WTC11 (cell line): ENCODE measurements around the gene CTDSPL. TPM values are rescaled to one million over a fixed set of nuclear protein-coding genes. Genes with fewer than 3 reads are reported as not detected.

Source experiments
- ATAC-seq: fragments of 200-7000 bp; cut with Tn5 transposase; 2 replicates; pipeline ENCODE4 v1.10.0; 2021; ENCODE audit warnings: mild to moderate bottlenecking, moderate library complexity
- CTCF ChIA-PET: fragments of 300-600 bp; sonication (Branson Sonifier 250); formaldehyde crosslinking; loops from one replicate; lab custom pipeline; 2021; ENCODE audit warnings: antibody characterized with exemption; lab: Charles Lee
- POLR2A ChIA-PET: fragments of 350-600 bp; sonication (Branson Sonifier 250); formaldehyde crosslinking; loops from one replicate; lab custom pipeline; 2021; ENCODE audit warnings: antibody characterized with exemption; lab: Charles Lee
- DNase-seq: peaks from one replicate; pipeline ENCODE4 v3.0.0; 2021; ENCODE audit warnings: low spot score
- H3K27ac Mint-ChIP-seq: 2 replicates; pipeline ENCODE4 v1.8.0; 2021; ENCODE audit warnings: mixed read lengths
- H3K27me3 Mint-ChIP-seq: 2 replicates; pipeline ENCODE4 v1.8.0; 2021; ENCODE audit warnings: low read depth, mild to moderate bottlenecking, moderate library complexity, mixed read lengths
- H3K36me3 Mint-ChIP-seq: 2 replicates; pipeline ENCODE4 v1.8.0; 2021; ENCODE audit warnings: mixed read lengths
- H3K4me1 Mint-ChIP-seq: 2 replicates; pipeline ENCODE4 v1.8.0; 2022; ENCODE audit warnings: mixed read lengths
- H3K4me3 Mint-ChIP-seq: 2 replicates; pipeline ENCODE4 v1.8.0; 2021; ENCODE audit warnings: mild to moderate bottlenecking, moderate library complexity, mixed read lengths
- H3K9me3 Mint-ChIP-seq: 2 replicates; pipeline ENCODE4 v1.8.0; 2021; ENCODE audit warnings: mixed read lengths
- FOXP1 ChIP-seq: sonication (generic); formaldehyde crosslinking; IDR thresholded peaks from 2 replicates; pipeline ENCODE4 v1.8.0; 2022; ENCODE audit warnings: missing genetic modification reagents, mild to moderate bottlenecking, moderate library complexity, borderline replicate concordance
- GABPB1 ChIP-seq: sonication (generic); formaldehyde crosslinking; IDR thresholded peaks from 2 replicates; pipeline ENCODE4 v1.8.1; 2023; ENCODE audit warnings: mild to moderate bottlenecking, missing genetic modification reagents
- GRHL2 ChIP-seq: fragments of 250-450 bp; sonication (Bioruptor Pico); IDR thresholded peaks from 2 replicates; pipeline ENCODE4 v1.8.0; 2022; ENCODE audit warnings: mild to moderate bottlenecking, moderate library complexity; ENCODE audit not compliant: insufficient replicate concordance, severe bottlenecking
- JAZF1 ChIP-seq: fragments of 250-450 bp; sonication (Bioruptor Pico); IDR thresholded peaks from 2 replicates; pipeline ENCODE4 v1.9.0; 2021; ENCODE audit warnings: moderate library complexity, mild to moderate bottlenecking, inconsistent platforms
- NFATC4 ChIP-seq: fragments of 250-450 bp; sonication (Bioruptor Pico); IDR thresholded peaks from 2 replicates; pipeline ENCODE4 v1.9.0; 2021; ENCODE audit warnings: mild to moderate bottlenecking
- TEAD4 ChIP-seq: sonication (generic); formaldehyde crosslinking; IDR thresholded peaks from 2 replicates; pipeline ENCODE4 v1.8.0; 2022; ENCODE audit warnings: mild to moderate bottlenecking, missing genetic modification reagents
- ZNF138 ChIP-seq: sonication (generic); formaldehyde crosslinking; conservative IDR thresholded peaks from 2 replicates; pipeline ENCODE4 v1.8.1; 2022; ENCODE audit warnings: mild to moderate bottlenecking, moderate library complexity, missing genetic modification reagents
- ZNF317 ChIP-seq: sonication (generic); formaldehyde crosslinking; IDR thresholded peaks from 2 replicates; pipeline ENCODE4 v1.8.1; 2023; ENCODE audit warnings: low read depth, mild to moderate bottlenecking, moderate library complexity, missing genetic modification reagents, borderline replicate concordance
- ZNF423 ChIP-seq: fragments of 250-450 bp; sonication (Bioruptor Pico); IDR thresholded peaks from 2 replicates; pipeline ENCODE4 v2.1.2; 2022; ENCODE audit warnings: mild to moderate bottlenecking, moderate library complexity
- ZNF671 ChIP-seq: fragments of 250-450 bp; sonication (Bioruptor Pico); IDR thresholded peaks from 2 replicates; pipeline ENCODE4 v1.8.0; 2021; ENCODE audit warnings: mild to moderate bottlenecking
- total RNA-seq: library from RNA; stranded (reverse); gene quantifications from 3 replicates; pipeline ENCODE4 v1.2.3, GENCODE V29; 2021
- TF ChIP-seq, protein P1 (sequence below): fragments of 250-450 bp; sonication (Bioruptor Pico); conservative IDR thresholded peaks from 2 replicates; pipeline ENCODE4 v1.9.0; 2021; ENCODE audit warnings: mild to moderate bottlenecking
- TF ChIP-seq, protein P2 (sequence below): fragments of 250-450 bp; sonication (Bioruptor Pico); IDR thresholded peaks from 2 replicates; pipeline ENCODE4 v1.9.0; 2021; ENCODE audit warnings: mild to moderate bottlenecking, borderline replicate concordance
- TF ChIP-seq, protein P3 (sequence below): sonication (generic); formaldehyde crosslinking; IDR thresholded peaks from 2 replicates; pipeline ENCODE4 v1.8.1; 2023; ENCODE audit warnings: mild to moderate bottlenecking, missing genetic modification reagents
- TF ChIP-seq, protein P4 (sequence below): fragments of 250-450 bp; sonication (Bioruptor Pico); IDR thresholded peaks from 2 replicates; pipeline ENCODE4 v1.9.0; 2021; ENCODE audit warnings: mild to moderate bottlenecking
- TF ChIP-seq, protein P5 (sequence below): sonication (generic); formaldehyde crosslinking; IDR thresholded peaks from 2 replicates; pipeline ENCODE4 v1.8.0; 2022; ENCODE audit warnings: mild to moderate bottlenecking, missing genetic modification reagents

The CTDSPL gene
- total RNA-seq, 1 experiment from 2014 or later: 41.2 TPM

DNA sequence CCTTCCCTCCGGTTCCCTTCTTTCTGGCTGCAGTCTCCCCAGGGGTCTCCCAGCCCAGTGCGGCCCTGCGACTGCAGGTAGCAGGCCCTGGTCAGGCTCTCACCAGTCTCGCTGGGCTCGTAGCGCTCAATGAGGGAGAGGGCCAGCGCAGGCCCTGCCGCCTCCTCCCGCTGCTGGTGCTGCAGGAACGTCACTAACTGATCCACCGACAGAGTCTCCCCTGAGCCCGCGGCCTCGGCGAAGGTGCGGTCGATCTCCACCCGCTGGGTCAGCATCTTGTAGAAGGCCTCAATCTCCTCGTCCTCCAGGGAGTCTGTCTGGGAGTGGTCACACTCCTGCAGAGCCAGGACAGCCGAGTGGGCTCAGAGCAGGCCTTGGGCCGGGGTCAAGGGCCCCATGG, 149.4 kb downstream of the CTDSPL start:
- no peaks in the 10 kb centered on the region for H3K4me1 Mint-ChIP-seq
- ChIA-PET POLR2A (no interaction called here), CTCF (interaction anchor here (0.7 to 1.9 kb wide), 4 partner anchors 9 to 44 kb away, joined by 3 to 8 read pairs (median 5); no protein-coding TSS in a partner anchor)
- H3K36me3 Mint-ChIP-seq: peaks cover 31% of the 10 kb centered on the region
- no peak overlapping the region for H3K27ac Mint-ChIP-seq
- TF ChIP-seq ZNF317 (CRISPR knock-in tag) (no peak), ZNF671 (CRISPR knock-in tag) (no peak), TEAD4 (no peak), ZNF423 (no peak), FOXP1 (no peak), GABPB1 (no peak)
- TF ChIP-seq, protein P1, sequence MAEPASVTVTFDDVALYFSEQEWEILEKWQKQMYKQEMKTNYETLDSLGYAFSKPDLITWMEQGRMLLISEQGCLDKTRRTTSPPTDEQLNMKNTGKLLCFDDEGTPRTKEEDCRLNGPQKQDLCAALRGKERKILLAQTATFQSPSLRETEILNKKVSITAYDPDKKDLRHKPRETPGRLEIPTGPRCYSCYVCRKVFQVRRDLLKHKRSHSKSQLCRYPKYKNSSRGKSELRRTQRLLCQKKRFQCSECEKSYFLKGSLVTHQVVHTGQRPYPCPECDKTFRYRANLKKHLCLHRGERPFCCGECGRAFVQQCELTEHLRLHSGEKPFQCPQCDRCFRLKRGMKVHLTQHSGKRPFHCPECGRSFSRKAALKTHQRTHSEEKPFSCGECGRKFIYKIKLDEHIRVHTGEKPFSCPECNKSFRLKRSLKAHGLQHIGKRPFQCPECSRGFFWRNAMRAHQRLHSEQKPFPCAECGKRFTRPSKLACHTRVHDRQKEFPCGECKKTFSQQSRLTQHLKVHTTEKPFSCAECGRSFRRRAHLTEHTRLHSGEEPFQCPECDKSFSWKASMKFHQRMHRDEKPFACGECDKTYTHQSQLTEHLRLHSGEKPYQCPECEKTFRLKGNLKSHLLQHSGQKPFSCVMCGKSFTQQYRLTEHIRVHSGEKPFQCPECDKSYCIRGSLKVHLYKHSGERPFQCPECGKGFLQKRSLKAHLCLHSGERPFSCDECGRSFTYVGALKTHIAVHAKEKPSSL (CRISPR knock-in tag): no peak
- TF ChIP-seq, protein P2, sequence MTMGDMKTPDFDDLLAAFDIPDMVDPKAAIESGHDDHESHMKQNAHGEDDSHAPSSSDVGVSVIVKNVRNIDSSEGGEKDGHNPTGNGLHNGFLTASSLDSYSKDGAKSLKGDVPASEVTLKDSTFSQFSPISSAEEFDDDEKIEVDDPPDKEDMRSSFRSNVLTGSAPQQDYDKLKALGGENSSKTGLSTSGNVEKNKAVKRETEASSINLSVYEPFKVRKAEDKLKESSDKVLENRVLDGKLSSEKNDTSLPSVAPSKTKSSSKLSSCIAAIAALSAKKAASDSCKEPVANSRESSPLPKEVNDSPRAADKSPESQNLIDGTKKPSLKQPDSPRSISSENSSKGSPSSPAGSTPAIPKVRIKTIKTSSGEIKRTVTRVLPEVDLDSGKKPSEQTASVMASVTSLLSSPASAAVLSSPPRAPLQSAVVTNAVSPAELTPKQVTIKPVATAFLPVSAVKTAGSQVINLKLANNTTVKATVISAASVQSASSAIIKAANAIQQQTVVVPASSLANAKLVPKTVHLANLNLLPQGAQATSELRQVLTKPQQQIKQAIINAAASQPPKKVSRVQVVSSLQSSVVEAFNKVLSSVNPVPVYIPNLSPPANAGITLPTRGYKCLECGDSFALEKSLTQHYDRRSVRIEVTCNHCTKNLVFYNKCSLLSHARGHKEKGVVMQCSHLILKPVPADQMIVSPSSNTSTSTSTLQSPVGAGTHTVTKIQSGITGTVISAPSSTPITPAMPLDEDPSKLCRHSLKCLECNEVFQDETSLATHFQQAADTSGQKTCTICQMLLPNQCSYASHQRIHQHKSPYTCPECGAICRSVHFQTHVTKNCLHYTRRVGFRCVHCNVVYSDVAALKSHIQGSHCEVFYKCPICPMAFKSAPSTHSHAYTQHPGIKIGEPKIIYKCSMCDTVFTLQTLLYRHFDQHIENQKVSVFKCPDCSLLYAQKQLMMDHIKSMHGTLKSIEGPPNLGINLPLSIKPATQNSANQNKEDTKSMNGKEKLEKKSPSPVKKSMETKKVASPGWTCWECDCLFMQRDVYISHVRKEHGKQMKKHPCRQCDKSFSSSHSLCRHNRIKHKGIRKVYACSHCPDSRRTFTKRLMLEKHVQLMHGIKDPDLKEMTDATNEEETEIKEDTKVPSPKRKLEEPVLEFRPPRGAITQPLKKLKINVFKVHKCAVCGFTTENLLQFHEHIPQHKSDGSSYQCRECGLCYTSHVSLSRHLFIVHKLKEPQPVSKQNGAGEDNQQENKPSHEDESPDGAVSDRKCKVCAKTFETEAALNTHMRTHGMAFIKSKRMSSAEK (CRISPR knock-in tag): no peak
- TF ChIP-seq, protein P3, sequence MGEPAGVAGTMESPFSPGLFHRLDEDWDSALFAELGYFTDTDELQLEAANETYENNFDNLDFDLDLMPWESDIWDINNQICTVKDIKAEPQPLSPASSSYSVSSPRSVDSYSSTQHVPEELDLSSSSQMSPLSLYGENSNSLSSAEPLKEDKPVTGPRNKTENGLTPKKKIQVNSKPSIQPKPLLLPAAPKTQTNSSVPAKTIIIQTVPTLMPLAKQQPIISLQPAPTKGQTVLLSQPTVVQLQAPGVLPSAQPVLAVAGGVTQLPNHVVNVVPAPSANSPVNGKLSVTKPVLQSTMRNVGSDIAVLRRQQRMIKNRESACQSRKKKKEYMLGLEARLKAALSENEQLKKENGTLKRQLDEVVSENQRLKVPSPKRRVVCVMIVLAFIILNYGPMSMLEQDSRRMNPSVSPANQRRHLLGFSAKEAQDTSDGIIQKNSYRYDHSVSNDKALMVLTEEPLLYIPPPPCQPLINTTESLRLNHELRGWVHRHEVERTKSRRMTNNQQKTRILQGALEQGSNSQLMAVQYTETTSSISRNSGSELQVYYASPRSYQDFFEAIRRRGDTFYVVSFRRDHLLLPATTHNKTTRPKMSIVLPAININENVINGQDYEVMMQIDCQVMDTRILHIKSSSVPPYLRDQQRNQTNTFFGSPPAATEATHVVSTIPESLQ (CRISPR knock-in tag): no peak
- TF ChIP-seq, protein P4, sequence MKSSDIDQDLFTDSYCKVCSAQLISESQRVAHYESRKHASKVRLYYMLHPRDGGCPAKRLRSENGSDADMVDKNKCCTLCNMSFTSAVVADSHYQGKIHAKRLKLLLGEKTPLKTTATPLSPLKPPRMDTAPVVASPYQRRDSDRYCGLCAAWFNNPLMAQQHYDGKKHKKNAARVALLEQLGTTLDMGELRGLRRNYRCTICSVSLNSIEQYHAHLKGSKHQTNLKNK (CRISPR knock-in tag): no peak
- ATAC-seq (no peak), DNase-seq (no peak)
- H3K9me3 Mint-ChIP-seq: 0 out of 2 replicates have a peak, but pooled peaks cover 2% of the 10 kb centered on the region
- no peak overlapping the region for H3K4me3 Mint-ChIP-seq
- no peaks in the 10 kb centered on the region for H3K27me3 Mint-ChIP-seq

DNA sequence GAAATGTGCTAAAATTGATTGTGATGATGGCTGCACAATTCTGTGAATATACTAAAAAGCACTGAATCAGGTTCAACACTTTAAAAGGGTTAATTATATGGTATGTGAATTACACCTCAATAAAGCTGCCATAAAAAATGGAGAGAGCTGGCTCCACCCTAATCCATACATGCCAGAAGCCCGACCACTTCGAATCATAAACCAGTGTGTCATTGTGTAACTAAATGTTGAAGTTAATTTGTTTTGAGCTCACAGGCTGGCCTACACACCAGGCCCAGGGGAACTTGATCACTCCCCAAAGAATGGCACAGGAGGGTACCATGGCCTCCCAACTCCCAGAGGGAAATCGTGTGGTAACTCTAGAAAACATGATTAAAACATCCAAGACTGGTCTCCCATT, 153.8 kb downstream of the CTDSPL start:
- no peaks in the 10 kb centered on the region for H3K27me3 Mint-ChIP-seq
- DNase-seq: no peak
- TF ChIP-seq JAZF1 (CRISPR knock-in tag): no peak
- TF ChIP-seq, protein P5, sequence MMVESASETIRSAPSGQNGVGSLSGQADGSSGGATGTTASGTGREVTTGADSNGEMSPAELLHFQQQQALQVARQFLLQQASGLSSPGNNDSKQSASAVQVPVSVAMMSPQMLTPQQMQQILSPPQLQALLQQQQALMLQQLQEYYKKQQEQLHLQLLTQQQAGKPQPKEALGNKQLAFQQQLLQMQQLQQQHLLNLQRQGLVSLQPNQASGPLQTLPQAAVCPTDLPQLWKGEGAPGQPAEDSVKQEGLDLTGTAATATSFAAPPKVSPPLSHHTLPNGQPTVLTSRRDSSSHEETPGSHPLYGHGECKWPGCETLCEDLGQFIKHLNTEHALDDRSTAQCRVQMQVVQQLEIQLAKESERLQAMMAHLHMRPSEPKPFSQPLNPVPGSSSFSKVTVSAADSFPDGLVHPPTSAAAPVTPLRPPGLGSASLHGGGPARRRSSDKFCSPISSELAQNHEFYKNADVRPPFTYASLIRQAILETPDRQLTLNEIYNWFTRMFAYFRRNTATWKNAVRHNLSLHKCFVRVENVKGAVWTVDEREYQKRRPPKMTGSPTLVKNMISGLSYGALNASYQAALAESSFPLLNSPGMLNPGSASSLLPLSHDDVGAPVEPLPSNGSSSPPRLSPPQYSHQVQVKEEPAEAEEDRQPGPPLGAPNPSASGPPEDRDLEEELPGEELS (CRISPR knock-in tag): no peak
- no peak for TF ChIP-seq NFATC4 (CRISPR knock-in tag)
- TF ChIP-seq GRHL2 (CRISPR knock-in tag): no peak
- no peak for TF ChIP-seq ZNF138 (CRISPR knock-in tag)
- TF ChIP-seq, all 79 proteins: peak for 0
- no peaks in the 10 kb centered on the region for H3K4me1 Mint-ChIP-seq
- peaks cover 31% of the 10 kb centered on the region for H3K36me3 Mint-ChIP-seq
- POLR2A ChIA-PET: no interaction called here
- no peak overlapping the region for H3K4me3 Mint-ChIP-seq
- ATAC-seq: no peak
- H3K27ac Mint-ChIP-seq: no peak overlapping the region
- CTCF ChIA-PET: no interaction called here
- 0 out of 2 replicates have a peak, but pooled peaks cover 3% of the 10 kb centered on the region for H3K9me3 Mint-ChIP-seq
